ENCODE measurements around the gene ZNF445.
A peak's percentile ranks its signal among the peaks of the same experiment; 100 is the strongest.
"Not testable (repeated sequence)": the region's sequence is repeated elsewhere in the genome, so short reads cannot be mapped to it uniquely, and the experiment has no call there.

The ZNF445 gene

DNA sequence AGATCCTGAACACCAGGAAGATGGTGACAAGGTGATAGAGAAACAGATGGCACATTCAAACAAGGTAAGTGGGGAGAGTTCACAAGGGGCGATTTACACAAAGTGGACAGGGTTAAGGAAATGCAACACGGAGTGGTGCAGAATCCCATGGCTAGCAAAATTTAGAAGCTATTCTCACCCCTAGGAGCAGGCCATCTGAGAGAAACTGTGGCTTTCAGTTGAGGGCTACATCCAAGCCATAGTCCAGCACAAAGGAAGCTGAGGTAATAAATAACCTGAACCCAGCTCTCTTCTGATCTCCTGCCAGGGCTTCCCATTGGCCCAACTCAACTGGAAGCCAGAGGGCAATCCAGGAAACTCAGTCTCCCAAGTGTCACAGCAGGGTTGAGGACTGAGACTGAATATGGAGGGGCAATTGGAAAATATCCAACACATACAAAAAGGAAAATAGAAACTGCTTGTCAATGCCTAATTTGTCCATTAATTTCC is 1.2 kb upstream of the ZNF445 start:
- DNase-seq (ENCODE audit: low read depth): no peak
- H3K4me3 ChIP-seq (ENCODE audit: low read depth, low read length): no peak overlapping the region

DNA sequence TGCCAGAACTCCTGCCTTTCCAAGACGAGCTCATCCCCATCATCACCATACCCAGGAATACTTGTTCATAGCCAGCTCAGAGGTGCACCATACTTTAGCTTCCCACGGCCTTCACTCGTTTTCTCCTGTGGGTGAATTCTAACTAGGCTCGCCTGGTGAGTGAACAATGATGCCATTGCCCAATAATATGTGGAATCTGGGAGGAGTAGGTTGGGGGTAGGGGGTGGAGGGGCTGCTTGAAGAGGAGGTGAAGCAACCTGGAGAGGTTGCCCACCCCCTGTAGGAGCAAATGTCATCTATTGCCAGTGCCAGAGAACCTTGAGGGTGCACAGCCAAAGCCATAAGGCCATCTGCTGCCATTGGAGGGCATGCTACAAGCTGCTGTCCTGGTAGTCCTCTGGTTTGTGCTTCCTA is 592 bp upstream of the ZNF445 start:
- no peak for DNase-seq (ENCODE audit: low read depth)
- peak overlapping the region; percentile 61 for H3K4me3 ChIP-seq (ENCODE audit: low read depth, low read length)

DNA sequence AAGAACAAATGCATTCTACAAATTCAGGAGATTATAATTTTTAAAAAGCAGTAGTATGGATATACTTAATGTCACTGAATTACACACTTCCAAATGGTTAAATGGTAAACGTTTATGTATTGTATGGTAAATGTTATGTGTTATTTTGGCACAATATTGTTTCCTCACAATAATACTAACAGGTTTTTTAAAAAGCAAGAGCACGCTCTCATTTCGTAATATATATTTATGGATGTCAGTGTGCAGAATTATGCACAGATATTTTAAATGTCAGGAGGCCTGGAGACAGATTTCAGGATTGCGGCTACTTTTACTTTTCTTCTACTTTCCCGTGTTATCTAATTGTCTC is 533 bp downstream of the ZNF445 start:
- peak overlapping the region; percentile 61 for H3K4me3 ChIP-seq (ENCODE audit: low read depth, low read length)
- no peak for DNase-seq (ENCODE audit: low read depth)

DNA sequence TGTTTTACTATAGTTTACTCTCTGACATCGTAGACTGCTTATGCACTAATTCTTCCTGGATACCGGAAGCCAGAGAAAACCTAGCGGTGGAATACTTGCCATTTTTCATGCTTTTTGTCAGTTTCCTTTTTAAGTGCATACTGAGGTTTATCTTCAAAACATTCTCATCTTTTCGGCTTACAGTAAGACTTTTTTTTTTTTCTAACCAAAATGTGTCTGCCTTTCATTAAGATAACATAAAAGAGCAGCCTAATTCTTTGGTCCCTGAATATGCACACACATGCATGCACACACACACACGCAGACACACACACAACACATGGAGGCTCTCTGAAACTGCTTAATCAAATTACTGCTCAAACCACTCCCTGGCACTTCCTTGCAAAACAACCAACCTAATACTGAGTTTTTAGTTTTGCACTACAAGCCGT is 1.3 kb downstream of the ZNF445 start:
- DNase-seq (ENCODE audit: low read depth): no peak

DNA sequence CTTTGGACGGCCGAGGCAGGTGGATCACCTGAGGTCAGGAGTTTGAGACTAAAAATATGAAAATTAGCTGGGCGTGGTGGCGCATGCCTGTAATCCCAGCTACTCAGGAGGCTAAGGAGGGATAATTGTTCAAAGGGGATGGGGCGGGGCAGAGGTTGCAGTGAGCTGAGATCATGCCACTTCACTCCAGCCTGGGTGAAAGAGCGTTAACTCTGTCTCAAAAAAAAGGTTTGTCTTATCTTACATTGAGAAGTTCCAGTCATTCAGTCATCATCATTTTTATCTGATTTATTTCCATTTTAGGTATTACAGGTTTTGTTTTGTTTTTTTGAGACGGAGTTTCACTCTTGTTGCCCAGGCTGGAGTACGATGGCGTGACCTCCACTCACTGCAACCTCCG is 2.6 kb downstream of the ZNF445 start:
- DNase-seq (ENCODE audit: low read depth); H3K4me3 ChIP-seq (ENCODE audit: low read depth, low read length): not testable (repeated sequence)

More for the DNA sequence above, 1.3 kb downstream of the ZNF445 start:
- peak overlapping the region; percentile 61 for H3K4me3 ChIP-seq (ENCODE audit: low read depth, low read length)

DNA sequence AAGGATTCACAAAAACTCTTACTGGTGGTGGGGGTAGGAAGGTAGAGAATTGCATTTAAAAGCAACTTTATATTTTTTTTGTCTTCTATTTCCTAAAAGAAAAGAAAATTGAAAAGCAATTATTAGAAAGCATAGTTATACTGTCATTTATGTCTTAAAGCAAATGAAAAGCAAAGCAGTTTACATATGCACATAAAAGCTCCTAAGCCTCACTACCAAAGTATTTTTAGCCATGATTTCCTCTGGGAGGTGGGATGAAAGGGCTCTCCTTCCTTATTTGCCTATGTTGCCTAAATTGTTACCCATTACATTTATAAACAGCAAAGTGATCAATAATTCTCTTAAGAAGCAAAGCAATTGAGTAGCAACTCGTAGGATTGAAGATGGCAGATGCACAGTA is 7.0 kb downstream of the ZNF445 start:
- DNase-seq (ENCODE audit: low read depth): no peak

DNA sequence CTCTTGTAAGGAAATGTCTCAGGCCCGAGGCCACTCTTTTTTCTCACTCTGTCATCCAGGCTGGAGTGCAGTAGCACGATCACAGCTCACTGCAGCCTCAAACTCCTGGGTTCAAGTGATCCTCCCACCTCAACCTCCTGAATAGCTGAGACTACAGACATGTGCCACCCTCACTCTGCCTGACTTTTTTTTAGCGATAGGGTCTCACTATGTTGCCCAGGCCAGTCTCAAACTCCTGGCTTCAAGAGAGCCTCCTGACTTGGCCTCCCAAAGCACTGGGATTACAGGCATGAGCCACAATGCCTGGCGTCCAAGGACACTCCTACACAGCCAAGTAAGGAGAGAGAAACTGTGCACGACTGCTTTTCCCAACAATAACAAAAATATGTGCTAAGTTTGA is 7.6 kb downstream of the ZNF445 start:
- no peak overlapping the region for H3K4me3 ChIP-seq (ENCODE audit: low read depth, low read length)
- DNase-seq (ENCODE audit: low read depth): no peak

More for the DNA sequence above, 7.0 kb downstream of the ZNF445 start:
- no peak overlapping the region for H3K4me3 ChIP-seq (ENCODE audit: low read depth, low read length)

DNA sequence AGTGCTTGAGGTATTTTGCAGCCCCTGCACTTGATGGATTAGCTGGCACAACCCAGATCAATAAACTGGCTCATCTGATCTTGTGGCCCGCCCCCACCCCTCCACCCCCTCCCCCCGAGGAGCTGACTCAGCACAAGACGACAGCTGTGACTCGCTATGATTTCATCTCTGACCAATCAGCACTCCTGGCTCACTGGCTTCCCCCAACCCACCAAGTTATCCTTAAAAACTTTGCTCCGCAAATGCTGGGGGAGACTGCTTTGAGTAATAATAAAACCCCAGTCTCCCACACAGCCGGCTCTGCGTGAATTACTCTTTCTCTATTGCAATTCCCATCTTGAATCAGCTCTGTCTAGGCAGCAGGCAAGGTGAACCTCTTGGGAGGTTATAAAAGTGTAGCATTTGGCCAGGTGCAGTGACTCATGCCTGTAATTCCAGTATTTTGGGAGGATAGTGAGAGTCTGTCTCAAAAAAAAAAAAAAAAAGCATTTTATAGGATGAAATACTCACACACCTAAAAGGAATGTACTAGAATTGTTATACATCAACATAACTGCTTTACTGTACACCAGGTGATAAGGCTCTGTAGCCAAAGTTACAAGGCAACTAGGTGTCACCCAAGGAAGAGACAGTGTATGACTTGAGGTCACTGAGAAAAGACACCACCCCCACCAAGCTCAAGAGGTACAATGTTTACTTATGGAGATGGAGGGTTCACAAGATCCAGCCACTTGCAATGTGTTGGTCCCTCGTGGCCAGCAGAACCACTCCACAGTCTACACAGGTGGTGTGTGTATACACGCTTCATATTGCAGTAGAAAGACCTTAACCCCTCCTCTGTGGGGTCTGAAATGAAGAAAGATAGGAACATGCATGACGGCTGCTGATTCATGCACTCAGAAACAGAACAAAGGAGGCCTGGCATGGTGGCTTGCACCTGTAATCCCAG is 8.6 kb downstream of the ZNF445 start:
- no peak overlapping the region for H3K4me3 ChIP-seq (ENCODE audit: low read depth, low read length)
- peak; percentile 25 for DNase-seq (ENCODE audit: low read depth)

DNA sequence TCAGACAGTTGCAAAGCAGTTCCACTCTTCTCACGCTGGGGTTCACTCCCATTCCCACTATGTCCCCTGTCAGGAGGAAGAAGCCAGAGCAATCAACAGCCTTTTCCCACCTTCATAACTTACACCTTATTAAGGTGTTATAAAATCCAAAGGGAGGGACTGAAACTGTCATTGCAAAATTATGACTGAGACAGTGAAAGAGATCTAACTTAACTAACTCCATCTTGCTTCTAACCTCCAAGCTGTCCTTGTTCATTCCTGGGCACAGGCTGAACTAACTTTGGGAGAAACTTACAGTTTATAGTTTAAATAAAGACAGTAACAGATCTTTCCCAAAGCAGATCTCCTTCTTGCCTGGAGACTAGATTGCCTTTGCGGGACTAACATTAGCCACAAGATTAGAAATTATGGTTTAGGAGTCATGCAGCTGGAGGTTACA is 9.4 kb downstream of the ZNF445 start:
- not testable (repeated sequence) for DNase-seq (ENCODE audit: low read depth); H3K4me3 ChIP-seq (ENCODE audit: low read depth, low read length)

DNA sequence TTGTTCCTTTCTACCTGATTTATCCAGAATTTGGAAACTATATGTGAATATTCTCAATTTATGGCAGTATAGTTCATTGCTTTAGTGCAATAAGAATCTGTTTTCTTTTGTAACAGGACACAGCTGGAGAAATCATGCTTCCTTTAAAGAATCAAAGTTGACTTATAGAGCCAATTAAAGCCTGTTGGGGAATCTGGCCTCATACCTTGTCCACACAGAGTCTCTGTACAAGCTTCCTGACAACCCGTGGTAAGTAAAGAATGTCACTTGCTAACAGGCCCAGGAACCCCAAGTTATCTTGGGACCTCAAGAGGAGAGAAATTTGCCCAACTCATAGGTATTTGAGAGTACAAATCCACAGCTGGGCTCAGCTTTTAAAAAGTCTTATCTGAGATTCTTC is 10.2 kb downstream of the ZNF445 start:
- DNase-seq (ENCODE audit: low read depth): no peak
- no peak overlapping the region for H3K4me3 ChIP-seq (ENCODE audit: low read depth, low read length)

DNA sequence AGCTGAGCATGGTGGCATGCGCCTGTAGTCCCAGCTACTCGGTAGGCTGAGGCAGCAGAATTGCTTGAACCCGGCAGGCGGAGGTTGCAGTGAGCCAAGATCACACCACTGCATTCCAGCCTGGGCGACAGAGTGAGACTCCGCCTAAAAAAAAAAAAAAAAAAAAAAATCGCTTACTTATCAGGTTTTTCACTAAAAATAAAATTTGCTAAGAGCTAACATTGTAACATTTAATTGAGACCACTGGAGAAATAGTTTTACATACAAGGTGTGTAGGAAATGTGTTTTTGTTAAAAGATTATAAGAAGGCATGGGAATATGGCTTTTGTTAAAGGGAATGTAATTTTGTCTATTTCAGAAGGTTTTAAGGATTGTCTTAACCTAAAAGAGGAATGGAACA is 12.6 kb downstream of the ZNF445 start:
- not testable (repeated sequence) for DNase-seq (ENCODE audit: low read depth); H3K4me3 ChIP-seq (ENCODE audit: low read depth, low read length)

DNA sequence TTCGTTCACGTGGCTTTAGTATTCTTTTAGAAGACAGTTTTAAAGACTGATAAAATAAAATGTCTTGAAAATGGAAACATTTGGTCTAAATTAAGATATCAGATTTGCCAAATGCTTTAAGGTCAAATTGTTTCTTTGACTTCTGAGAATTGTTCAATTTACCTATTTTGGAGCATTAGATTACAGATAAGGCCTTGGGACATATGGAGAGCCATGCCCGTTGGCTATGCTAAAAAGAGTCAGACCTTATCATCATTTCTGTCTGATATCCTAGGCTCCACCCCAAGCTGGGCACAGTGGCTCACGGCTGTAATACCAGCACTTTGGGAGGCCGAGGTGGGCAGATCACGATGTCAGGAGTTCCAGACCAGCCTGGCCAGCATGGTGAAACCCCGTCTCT is 13.0 kb downstream of the ZNF445 start:
- DNase-seq (ENCODE audit: low read depth): no peak
- H3K4me3 ChIP-seq (ENCODE audit: low read depth, low read length): no peak overlapping the region

DNA sequence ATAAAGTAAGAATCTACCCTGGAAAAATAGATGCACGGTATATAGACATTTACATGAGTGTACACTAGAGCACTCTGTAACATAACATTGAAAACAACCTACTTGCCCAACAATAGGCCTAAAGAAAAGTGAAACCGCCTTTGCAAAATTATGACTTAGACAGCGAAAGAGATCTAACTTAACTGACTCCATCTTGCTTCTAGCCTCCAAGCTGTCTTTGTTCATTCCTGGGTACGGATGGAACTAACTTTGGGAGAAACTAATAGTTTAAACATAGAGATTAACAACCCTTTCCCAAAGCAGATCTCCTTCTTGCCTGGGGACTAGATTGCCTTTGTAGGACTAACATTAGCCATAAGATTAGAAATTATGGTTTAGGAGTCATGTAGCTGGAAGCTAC is 17.4 kb downstream of the ZNF445 start:
- DNase-seq (ENCODE audit: low read depth): not testable (repeated sequence)

DNA sequence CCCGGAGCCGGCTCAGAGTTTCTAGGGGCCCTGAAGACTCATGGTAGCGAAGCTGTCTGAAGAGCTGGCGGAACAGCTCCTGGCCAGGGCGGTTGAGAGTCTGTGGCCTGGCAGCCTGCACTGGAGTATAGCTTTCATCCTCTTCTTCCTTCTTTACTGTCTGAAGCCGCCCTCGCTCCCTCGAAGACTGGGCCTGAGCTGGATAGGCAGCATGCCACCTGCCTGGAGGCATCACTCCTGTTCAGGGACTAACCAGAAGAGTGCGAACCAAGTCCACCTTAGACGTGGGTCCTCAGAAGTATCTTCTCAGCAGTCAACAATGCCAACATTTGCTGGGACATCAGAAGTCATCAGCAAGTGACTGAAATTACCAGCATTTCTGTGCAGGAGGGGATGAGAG is 22.2 kb downstream of the ZNF445 start:
- no peak for DNase-seq (ENCODE audit: low read depth)
- H3K4me3 ChIP-seq (ENCODE audit: low read depth, low read length): no peak overlapping the region

More for the DNA sequence above, 17.4 kb downstream of the ZNF445 start:
- not testable (repeated sequence) for H3K4me3 ChIP-seq (ENCODE audit: low read depth, low read length)

DNA sequence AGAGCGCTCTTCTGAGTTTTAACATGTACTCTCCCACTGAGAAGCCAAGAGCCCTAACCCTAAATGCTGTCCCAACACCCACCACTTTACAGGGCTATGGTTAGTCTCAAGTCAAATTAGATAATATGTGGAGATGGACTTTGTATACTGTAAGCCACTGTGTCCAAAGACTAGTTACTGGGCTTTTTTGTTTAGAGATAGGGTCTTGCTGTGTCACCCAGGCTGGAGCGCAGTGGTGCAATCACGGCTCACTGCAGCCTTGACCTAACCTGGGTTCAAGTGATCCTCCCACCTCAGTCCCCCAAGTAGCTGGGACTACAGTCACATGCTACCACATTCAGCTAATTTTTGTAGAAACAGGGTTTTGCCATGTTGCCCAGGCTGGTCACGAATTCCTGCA is 23.2 kb downstream of the ZNF445 start:
- no peak for DNase-seq (ENCODE audit: low read depth)
- H3K4me3 ChIP-seq (ENCODE audit: low read depth, low read length): no peak overlapping the region

DNA sequence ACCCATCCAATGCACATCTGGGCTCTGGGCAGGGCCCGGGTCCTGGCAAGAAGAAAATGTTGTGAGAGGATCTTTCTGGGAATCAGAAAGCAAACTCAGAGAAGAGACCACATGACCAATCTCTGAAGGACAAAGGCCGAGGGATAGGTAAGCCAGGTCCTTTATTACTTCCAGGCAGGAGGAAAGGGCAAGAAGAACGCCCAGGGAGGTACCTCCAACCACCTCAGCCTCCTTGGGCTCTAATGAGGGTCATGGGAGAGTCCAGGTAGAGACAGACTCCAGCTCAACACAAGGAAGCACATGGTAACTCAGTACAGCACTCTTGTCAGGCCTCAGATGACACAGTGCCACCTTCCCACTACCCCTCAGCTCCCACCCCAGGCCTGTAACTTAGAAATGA is 26.0 kb downstream of the ZNF445 start:
- H3K4me3 ChIP-seq (ENCODE audit: low read depth, low read length): no peak overlapping the region
- DNase-seq (ENCODE audit: low read depth): no peak

DNA sequence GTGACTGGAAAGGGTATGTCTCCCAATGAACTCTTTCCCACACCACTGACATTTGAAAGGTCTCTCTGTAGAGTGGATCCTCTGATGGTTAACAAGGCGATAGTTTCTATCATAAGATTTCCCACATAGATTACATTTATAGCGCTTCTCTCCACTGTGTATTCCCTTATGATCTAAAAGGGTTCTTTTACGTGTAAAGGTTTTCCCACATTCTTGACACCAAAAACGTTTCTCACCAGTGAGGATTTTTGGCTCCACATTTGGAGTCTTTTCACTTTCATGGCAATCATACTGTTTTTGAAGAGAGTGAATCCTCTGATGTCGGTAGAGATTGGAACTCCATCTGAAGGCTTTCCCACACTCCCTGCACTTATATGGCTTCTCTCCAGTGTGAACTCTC is 30.5 kb downstream of the ZNF445 start:
- DNase-seq (ENCODE audit: low read depth): no peak
- H3K4me3 ChIP-seq (ENCODE audit: low read depth, low read length): no peak overlapping the region

DNA sequence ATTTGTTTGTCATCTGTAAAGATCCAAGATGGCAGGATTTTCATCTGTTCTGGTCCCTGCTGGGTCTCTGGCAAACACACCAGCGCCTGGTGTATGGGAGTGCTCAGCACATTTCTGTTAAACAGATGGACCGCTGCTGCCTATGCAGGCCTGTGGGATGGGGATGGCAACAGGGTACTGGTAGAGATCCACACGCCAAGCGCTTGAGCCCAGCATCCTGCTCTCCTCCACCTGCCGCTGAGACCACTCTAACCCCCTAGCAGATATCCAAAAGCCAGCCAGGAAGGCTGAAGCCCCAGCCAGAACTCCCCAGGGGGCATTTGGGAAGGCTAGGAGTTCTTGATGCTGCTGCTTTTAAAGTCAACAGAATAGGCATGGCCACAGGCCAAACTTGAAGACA is 31.7 kb downstream of the ZNF445 start:
- no peak for DNase-seq (ENCODE audit: low read depth)
- H3K4me3 ChIP-seq (ENCODE audit: low read depth, low read length): no peak overlapping the region

DNA sequence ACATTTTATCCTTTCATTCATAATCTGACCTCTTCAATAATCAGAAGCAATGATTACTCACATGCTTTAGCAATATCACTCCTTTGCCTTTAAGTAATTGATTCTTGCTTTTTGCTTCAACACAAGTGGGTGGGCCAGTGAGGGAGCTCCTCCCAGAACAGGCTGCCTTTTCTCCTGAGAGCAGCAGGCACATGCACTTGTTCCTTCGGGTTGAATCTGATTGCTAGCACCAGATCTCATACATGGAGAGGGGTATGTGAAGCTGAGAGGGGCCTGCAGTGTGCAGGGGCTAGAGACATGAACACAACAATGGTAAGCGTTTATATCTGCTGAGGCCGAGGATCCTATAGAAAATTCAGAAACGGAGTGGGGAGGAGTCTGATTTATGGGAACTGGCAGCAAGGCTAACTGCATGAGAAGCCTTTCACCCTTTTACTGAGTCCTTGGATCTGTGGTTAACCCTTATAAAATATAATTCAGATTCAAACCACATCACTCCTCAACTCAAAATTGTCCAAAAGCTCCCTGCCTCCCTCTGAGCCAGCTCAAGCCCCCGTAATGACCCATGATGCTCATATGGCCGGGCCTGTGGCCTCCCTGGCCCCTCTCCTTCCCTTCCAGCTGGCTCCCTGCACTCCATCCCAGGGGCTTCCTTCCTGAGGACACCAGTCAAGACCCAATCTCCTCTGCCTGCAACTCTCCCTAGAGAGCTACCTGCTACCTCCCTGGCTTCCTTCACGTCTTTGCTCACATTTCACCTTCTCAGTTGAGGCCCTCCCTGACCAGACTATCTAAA is 32.4 kb downstream of the ZNF445 start:
- no peak overlapping the region for H3K4me3 ChIP-seq (ENCODE audit: low read depth, low read length)
- DNase-seq (ENCODE audit: low read depth): no peak

DNA sequence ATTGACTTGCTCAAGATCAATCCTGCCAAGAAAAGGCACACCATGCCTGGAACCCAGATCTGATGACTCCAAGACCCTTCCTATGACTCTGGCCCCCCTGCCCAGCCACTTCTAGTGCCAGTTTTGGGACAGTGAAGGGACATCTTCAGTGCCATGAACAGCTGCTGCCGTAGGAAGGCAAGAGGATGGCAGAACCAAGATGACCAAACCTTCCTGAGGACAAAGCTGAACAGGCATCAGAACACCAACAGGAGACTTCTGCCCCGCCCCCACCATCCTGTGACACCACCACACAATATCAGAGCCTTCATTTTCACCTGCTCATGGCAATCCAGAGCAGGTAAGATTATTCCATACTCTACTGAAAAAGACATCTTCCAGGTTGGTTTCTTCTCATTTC is 33.0 kb downstream of the ZNF445 start:
- no peak for DNase-seq (ENCODE audit: low read depth)
- no peak overlapping the region for H3K4me3 ChIP-seq (ENCODE audit: low read depth, low read length)

Measured in skeletal muscle cell (primary cell).